Urinary bladder (tissue), 4 donors: ENCODE results near the gene TBC1D10B. TPM values are rescaled to one million over a fixed set of nuclear protein-coding genes. Genes with fewer than 3 reads are reported as not detected.
"Not testable (repeated sequence)": the region's sequence is repeated elsewhere in the genome, so short reads cannot be mapped to it uniquely, and the experiment has no call there.

ENCODE experiments used
- DNase-seq: peaks from one replicate; pipeline ENCODE4 v3.0.0-alpha.2; 2015; ENCODE audit errors: extremely low spot score
- H3K27ac ChIP-seq: one replicate; pipeline ENCODE4 v1.5.1; 2013; ENCODE audit warnings: low read depth, mild to moderate bottlenecking, moderate library complexity
- H3K36me3 ChIP-seq: one replicate; pipeline ENCODE4 v1.6.1; 2013; ENCODE audit warnings: mild to moderate bottlenecking, moderate library complexity; ENCODE audit not compliant: insufficient read depth
- H3K4me1 ChIP-seq: one replicate; pipeline ENCODE4 v1.6.1; 2013; ENCODE audit warnings: mild to moderate bottlenecking, moderate library complexity; ENCODE audit not compliant: insufficient read depth
- H3K4me3 ChIP-seq: one replicate; pipeline ENCODE4 v1.5.1; 2013; ENCODE audit warnings: low read depth, low read length
- WGBS: extraction: QIAGEN DNeasy Blood & Tissue Kit; methylation state at CpG from one replicate; pipeline ENCODE4 v1.1.7; 2013; 5-methylcytosine and 5-hydroxymethylcytosine counted together
- polyA plus RNA-seq: library from polyadenylated mRNA; stranded (reverse); fragments of 200-250 nt; gene quantifications from one replicate; pipeline ENCODE4 v1.2.3, GENCODE V29; 2013
- small RNA-seq: library from RNA; depleted of rRNA; stranded (forward); fragments of <200 nt; gene quantifications from one replicate; pipeline ENCODE3, GENCODE V24; 2014
- total RNA-seq: library from RNA; depleted of rRNA; stranded (reverse); fragments of >200 nt; gene quantifications from one replicate; pipeline ENCODE4 v1.2.3, GENCODE V29; 2014
- donor health status: healthy with polysubstance abuse.
- donor health status: healthy.

TBC1D10B gene
- total and polyA plus RNA-seq, 2 donors, result 18.9 to 29.5 TPM

- WGBS, result 45% methylated on average over 17 of the region's 17 CpGs
- DNase-seq, result no peak
- Histone ChIP-seq H3K36me3 (no peaks in the 10 kb centered on the region), H3K27ac (peak overlapping the region; percentile 29), H3K4me1 (no peaks in the 10 kb centered on the region), H3K4me3 (peak overlapping the region; percentile 39)
Observed at GRCh38 chr16:30335598-30336474, 34.5 kb downstream of the TBC1D10B start.

- Histone ChIP-seq H3K27ac (peak overlapping the region; percentile 99), H3K4me3 (peak overlapping the region; percentile 80)
- not testable (repeated sequence) for H3K36me3 ChIP-seq, DNase-seq, H3K4me1 ChIP-seq
- under 1% methylated on average over 70 of the region's 70 CpGs for WGBS
Observed at GRCh38 chr16:30335028-30335597, 35.2 kb downstream of the TBC1D10B start.

GRCh38 chr16:30334473-30334989, 35.8 kb downstream of the TBC1D10B start:
- H3K4me3 ChIP-seq, result peak overlapping the region; percentile 80
- H3K36me3 ChIP-seq, H3K4me1 ChIP-seq, DNase-seq, H3K27ac ChIP-seq: not testable (repeated sequence)
- WGBS, result 2% methylated on average over 23 of the region's 33 CpGs

GRCh38 chr16:30324220-30324619, 46.1 kb downstream of the TBC1D10B start:
- not testable (repeated sequence) for H3K4me3 ChIP-seq, H3K27ac ChIP-seq, H3K36me3 ChIP-seq, DNase-seq, H3K4me1 ChIP-seq
- WGBS, result 90% methylated on average over 6 of the region's 6 CpGs

- H3K27ac ChIP-seq, DNase-seq, H3K4me1 ChIP-seq, H3K4me3 ChIP-seq, H3K36me3 ChIP-seq: not testable (repeated sequence)
- WGBS, result 45% methylated on average over 2 of the region's 2 CpGs
Observed at GRCh38 chr16:30318647-30319046, 51.6 kb downstream of the TBC1D10B start.

GRCh38 chr16:30310937-30311336, 59.4 kb downstream of the TBC1D10B start:
- H3K36me3 ChIP-seq, DNase-seq, H3K27ac ChIP-seq, H3K4me3 ChIP-seq, H3K4me1 ChIP-seq: not testable (repeated sequence)
- 94% methylated on average over 3 of the region's 4 CpGs for WGBS

- DNase-seq, H3K36me3 ChIP-seq, H3K4me1 ChIP-seq, H3K4me3 ChIP-seq, H3K27ac ChIP-seq: not testable (repeated sequence)
- WGBS, result 93% methylated on average over 5 of the region's 5 CpGs
Observed at GRCh38 chr16:30309255-30309654, 61.0 kb downstream of the TBC1D10B start.

Small RNAs within 50 kb of the gene (small RNA-seq; reads per million reads assigned to genes)
- 0.15 reads per million for gene RF00406

Other genes with a start within 250 kb of the TBC1D10B start
- 14.6 TPM for gene MAPK3, start 247.3 kb downstream of the TBC1D10B start, total RNA-seq
- 120 TPM for gene MAPK3, start 247.3 kb downstream of the TBC1D10B start, polyA plus RNA-seq
- gene CORO1A, start 186.9 kb downstream of the TBC1D10B start, total RNA-seq, result 9.6 TPM
- gene CORO1A, start 186.9 kb downstream of the TBC1D10B start, polyA plus RNA-seq, result 37.2 TPM
- gene BOLA2B, start 176.8 kb downstream of the TBC1D10B start, total RNA-seq, result 10.2 TPM
- gene BOLA2B, start 176.8 kb downstream of the TBC1D10B start, polyA plus RNA-seq, result 97.5 TPM
- gene SLX1A, start 176.6 kb downstream of the TBC1D10B start, total RNA-seq, result 15.4 TPM
- 42.7 TPM for gene SLX1A, start 176.6 kb downstream of the TBC1D10B start, polyA plus RNA-seq
- gene SULT1A3, start 171.2 kb downstream of the TBC1D10B start, total RNA-seq, result 3.2 TPM
- 7.5 TPM for gene SULT1A3, start 171.2 kb downstream of the TBC1D10B start, polyA plus RNA-seq
- 3.8 TPM for gene NPIPB13, start 122.0 kb downstream of the TBC1D10B start, total RNA-seq
- gene NPIPB13, start 122.0 kb downstream of the TBC1D10B start, polyA plus RNA-seq, result 3.7 TPM
- gene CD2BP2, start 15.2 kb downstream of the TBC1D10B start, total RNA-seq, result 20.0 TPM
- 50.2 TPM for gene CD2BP2, start 15.2 kb downstream of the TBC1D10B start, polyA plus RNA-seq
- 165 TPM for gene MYL11, start 4.3 kb upstream of the TBC1D10B start, total RNA-seq
- 1.4 TPM for gene MYL11, start 4.3 kb upstream of the TBC1D10B start, polyA plus RNA-seq
- gene SEPTIN1, start 12.1 kb upstream of the TBC1D10B start, total RNA-seq, result 0.37 TPM
- gene SEPTIN1, start 12.1 kb upstream of the TBC1D10B start, polyA plus RNA-seq, result 3.5 TPM
- gene ZNF48, start 24.9 kb upstream of the TBC1D10B start, total RNA-seq, result 6.7 TPM
- 10.2 TPM for gene ZNF48, start 24.9 kb upstream of the TBC1D10B start, polyA plus RNA-seq
- 5.2 TPM for gene ZNF771, start 37.1 kb upstream of the TBC1D10B start, total RNA-seq
- 18.6 TPM for gene ZNF771, start 37.1 kb upstream of the TBC1D10B start, polyA plus RNA-seq
- 8.0 TPM for gene DCTPP1, start 59.5 kb upstream of the TBC1D10B start, total RNA-seq
- 36.7 TPM for gene DCTPP1, start 59.5 kb upstream of the TBC1D10B start, polyA plus RNA-seq
- gene SEPHS2, start 75.4 kb upstream of the TBC1D10B start, total RNA-seq, result 7.1 TPM
- 45.8 TPM for gene SEPHS2, start 75.4 kb upstream of the TBC1D10B start, polyA plus RNA-seq
- 4.1 TPM for gene ITGAL, start 102.2 kb upstream of the TBC1D10B start, total RNA-seq
- gene ITGAL, start 102.2 kb upstream of the TBC1D10B start, polyA plus RNA-seq, result 1.8 TPM
- gene ZNF768, start 156.1 kb upstream of the TBC1D10B start, total RNA-seq, result 17.7 TPM
- 50.6 TPM for gene ZNF768, start 156.1 kb upstream of the TBC1D10B start, polyA plus RNA-seq
- gene ZNF747, start 164.4 kb upstream of the TBC1D10B start, total RNA-seq, result 13.3 TPM
- 11.9 TPM for gene ZNF747, start 164.4 kb upstream of the TBC1D10B start, polyA plus RNA-seq
- gene ZNF764, start 187.9 kb upstream of the TBC1D10B start, total RNA-seq, result 5.7 TPM
- gene ZNF764, start 187.9 kb upstream of the TBC1D10B start, polyA plus RNA-seq, result 8.1 TPM
- gene ZNF688, start 201.2 kb upstream of the TBC1D10B start, total RNA-seq, result 10.0 TPM
- gene ZNF688, start 201.2 kb upstream of the TBC1D10B start, polyA plus RNA-seq, result 15.6 TPM
- gene ZNF785, start 215.2 kb upstream of the TBC1D10B start, total RNA-seq, result 15.7 TPM
- gene ZNF785, start 215.2 kb upstream of the TBC1D10B start, polyA plus RNA-seq, result 7.5 TPM
- gene ZNF689, start 239.9 kb upstream of the TBC1D10B start, total RNA-seq, result 5.6 TPM
- 8.8 TPM for gene ZNF689, start 239.9 kb upstream of the TBC1D10B start, polyA plus RNA-seq